Tongue (tissue), 2 donors: ENCODE data around the gene MUC21. TPM values are rescaled to one million over a fixed set of nuclear protein-coding genes. Genes with fewer than 3 reads are reported as not detected.
"Not testable (repeated sequence)": the region's sequence is repeated elsewhere in the genome, so short reads cannot be mapped to it uniquely, and the experiment has no call there.

Experiments used
- DNase-seq: peaks from one replicate; pipeline ENCODE4 v3.0.0-alpha.2; 2015
- total RNA-seq: library from RNA; depleted of rRNA; stranded (reverse); fragments of >200 nt; gene quantifications from one replicate; pipeline ENCODE4 v1.2.3, GENCODE V29; 2014

Gene MUC21
- total RNA-seq, 1 donor from 2014 or later, result 6.9 TPM

DNA sequence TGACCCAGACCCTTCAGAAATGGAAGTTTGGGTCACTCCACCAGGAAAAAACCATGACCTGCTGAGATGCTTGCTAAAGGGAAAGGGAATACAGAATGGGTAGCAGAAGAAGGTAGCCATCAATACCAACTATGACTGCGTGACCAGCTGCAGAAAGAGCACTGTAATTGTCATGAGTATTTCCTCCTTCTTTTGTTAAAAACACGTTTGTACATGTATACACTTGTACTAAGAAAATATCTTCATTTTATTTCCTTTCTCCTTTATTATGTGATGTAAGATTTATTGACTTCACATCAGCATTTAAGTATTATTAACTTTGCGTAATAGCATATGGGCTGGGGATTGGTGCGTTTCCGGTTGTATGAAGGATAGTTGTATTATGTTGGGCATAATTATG is 12.6 kb upstream of the MUC21 start:
- no peak for DNase-seq

DNA sequence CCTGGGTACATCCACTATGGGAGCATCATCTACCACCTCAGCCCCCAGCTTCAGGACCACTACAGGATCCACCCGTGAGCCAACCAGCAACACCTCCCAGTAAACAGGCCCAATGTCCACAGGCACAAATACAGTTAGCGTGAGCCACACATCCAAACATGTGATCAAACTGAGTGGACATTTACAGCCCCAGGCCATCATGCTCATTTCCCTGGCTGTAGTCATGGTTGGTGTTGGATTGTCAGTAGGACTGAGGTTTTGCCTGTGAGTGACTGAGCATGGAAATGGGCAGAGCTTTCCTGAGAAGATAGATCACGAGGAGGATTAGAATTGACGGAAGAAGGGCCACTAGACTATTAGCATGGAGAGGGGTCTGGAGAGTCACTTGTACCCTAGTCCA is 10.7 kb upstream of the MUC21 start:
- no peak for DNase-seq

DNA sequence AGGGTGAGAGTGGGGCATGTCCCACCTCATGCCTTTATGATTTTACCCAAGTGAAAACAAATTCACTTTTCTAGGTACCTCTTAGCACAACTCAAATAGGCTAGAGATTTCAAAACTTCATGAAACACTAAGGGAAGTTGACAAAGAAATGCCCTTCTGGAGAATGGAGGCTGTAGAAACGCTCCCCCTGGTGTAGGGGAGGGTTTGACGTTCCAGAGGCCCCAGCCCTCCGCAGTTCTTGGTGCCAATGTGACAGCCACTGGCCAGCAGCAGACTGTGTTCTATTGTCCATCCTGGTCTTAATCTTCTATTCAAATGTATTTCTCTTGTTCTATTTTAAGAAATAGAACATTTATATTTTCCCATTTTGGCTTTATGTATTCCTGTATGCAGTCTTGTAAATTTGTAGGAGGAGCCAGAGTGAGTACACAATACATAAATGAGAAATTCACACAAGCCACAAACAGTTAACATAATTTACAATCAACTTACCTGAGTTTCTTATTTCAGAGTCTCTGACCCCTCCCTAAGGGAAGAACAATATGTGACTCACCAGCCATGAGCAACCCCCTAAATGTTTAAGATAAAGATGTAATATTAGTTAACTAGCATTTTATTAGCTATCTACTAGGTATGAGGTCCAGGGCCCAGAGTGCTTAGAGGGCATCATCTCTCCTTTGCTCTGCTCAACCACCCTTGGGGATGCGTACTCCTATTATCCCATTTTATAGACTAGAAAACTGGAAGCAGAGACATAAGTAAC is 8.8 kb upstream of the MUC21 start:
- no peak for DNase-seq

DNA sequence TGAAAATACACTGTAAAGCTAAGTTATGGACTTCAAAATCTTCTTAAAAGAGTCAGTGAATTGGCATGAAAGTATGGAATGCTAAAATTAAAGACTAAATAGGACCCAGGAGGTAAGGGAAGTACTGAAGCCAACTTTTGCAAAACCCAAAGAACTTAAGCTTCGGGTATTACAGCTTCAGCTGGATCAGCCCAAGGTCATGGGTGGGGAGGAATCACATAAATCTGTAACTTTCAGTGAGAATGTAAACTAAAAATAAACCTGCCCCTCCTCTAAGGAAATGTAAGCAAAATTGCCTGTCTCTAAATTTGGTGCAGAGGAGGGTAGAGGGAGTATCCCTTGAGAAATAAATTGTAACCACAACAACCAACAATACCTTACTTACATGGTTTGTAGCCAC is 4.4 kb upstream of the MUC21 start:
- no peak for DNase-seq

DNA sequence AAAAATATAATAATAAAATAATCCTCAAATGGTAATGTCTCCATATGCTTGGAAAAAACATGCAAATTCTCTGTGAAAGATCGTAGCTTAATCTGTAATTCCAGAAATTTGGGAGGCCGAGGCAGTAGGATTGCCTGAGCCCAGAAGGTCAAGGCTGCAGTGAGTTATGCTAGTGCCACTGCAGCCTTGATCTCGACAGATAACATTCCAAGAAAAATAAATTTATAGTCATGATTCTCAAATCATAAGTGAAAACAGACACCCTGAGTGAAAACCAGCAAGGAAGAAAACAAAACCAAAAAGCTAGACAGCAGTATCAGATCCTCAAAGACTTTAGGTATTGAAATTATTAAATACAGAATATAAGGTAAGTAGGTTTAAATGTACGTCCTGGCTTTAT is 3.8 kb upstream of the MUC21 start:
- no peak for DNase-seq

DNA sequence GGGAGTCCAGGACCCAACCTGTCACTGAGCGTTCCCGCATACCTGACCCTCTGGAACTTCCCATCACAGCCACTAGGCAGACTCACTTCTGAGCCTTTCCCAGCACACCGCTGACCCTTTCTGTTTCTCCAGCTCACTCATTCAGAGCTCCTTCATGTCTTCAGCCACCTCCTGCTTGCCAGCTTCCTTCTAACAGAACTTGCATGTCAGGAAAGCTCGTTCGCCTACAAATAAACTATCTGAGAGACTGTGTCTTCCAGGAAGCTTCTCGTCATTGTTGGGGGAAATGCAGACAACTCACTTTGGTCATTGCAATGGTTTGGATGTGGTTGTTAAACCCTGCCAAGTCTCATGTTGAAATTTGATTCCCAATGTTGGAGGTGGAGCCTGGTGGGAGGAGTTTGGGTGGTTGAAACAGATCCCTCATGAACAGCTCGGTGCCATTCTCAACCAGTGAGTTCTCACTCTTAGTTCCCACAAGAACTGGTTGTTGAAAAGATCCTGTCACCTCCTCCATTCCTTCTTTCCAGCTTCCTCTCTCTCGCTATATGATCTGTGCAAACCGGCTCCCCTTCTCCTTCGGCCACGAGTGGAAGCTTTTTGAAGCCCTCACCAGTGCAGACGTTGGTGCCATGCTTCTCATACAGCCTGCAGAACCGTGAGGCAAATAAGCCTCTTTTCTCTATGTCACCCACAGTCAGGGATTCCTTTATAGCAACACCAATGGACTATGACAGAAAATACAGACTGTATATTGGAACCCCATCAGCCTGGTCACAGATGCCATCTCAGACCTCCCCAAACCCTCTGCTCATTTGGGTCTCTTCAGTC is 1.4 kb upstream of the MUC21 start:
- peak; percentile 58 for DNase-seq

DNA sequence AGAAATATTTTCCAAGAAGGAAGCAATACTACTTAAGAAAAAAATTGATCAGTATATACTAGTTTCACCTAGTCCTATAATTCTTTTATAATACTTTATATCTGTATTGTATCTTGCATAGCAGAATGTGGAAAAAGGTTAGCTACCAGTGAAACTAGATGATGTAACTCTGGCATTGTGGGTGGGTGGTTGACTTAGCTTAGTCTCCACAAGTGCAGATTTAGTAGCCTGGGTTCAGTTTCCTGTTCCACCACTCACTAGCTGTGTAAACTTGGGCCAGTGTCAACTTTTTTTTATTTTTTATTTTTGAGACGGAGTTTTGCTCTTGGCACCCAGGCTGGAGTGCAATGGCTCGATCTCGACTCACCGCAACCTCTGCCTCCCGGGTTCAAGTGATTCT is 2.0 kb downstream of the MUC21 start:
- DNase-seq, result no peak

DNA sequence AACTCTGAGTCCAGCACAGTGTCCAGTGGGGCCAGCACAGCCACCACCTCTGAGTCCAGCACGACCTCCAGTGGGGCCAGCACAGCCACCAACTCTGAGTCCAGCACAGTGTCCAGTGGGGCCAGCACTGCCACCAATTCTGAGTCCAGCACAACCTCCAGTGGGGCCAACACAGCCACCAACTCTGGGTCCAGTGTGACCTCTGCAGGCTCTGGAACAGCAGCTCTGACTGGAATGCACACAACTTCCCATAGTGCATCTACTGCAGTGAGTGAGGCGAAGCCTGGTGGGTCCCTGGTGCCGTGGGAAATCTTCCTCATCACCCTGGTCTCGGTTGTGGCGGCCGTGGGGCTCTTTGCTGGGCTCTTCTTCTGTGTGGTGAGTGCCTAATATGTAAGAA is 3.8 kb downstream of the MUC21 start:
- no peak for DNase-seq

DNA sequence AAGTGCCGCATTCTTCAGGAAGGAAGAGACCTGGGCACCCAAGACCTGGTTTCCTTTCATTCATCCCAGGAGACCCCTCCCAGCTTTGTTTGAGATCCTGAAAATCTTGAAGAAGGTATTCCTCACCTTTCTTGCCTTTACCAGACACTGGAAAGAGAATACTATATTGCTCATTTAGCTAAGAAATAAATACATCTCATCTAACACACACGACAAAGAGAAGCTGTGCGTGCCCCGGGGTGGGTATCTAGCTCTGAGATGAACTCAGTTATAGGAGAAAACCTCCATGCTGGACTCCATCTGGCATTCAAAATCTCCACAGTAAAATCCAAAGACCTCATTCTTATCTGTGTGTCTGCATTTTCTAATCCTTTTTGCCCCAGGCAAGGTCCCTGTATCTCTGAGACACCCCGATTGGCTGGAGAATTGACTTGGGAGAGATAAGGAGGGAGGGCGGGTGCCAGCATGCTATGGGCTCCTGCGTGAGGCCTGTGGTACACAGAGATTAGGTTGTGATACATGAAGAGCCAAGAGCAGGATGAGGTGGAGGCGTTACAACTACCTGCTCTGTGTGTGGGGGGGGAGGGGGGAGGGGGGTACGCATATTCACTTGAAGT is 4.8 kb downstream of the MUC21 start:
- no peak for DNase-seq

DNA sequence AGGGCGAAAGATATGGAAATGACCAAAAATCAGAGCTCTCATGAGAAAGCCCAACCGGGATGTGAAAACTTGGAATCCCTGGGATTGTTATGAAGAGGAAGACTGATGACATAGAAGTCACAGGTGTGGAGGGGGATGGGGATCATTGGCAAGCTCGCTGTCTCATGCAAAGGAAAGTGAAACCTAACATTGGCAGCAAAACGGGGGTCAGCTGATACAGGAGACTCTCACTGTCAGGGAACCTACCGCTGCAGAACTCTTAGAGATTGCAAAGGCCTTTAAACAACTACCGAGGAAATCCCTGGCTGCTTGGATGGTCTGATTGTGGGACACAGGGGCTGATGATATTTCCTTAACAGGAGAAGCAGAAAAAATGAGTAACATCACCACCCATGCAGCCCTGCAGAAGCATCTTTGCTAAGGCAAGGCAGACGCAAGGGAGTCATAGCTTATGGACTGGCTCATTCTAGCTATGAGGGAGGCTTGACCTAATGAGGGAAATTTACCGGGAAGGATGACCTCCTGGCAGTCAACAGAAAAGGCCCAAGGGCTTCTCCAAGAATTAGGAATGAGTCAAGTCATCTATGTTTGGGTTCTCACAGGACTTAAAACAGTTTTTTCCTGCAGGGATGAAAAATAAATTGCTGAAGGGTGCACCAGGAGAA is 7.0 kb downstream of the MUC21 start:
- no peak for DNase-seq

DNA sequence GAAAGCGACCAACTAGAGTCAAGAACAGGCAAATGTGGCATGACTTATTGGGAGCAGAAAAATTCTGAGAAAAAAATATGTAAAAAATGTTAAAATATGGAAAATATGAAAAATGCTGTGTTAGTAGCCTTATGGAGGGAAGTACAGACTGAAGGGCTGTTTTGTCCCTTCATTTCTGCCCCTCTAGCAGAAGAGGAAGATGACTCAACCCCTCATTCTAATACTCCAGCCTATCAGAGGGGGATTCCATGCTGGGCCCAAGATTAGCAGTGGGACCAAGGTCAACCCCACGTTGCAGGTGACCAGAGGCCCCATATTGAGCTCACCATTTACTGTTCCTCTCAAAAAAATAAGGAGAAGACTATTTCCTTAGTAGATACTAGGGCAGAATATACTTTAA is 8.4 kb downstream of the MUC21 start:
- no peak for DNase-seq

DNA sequence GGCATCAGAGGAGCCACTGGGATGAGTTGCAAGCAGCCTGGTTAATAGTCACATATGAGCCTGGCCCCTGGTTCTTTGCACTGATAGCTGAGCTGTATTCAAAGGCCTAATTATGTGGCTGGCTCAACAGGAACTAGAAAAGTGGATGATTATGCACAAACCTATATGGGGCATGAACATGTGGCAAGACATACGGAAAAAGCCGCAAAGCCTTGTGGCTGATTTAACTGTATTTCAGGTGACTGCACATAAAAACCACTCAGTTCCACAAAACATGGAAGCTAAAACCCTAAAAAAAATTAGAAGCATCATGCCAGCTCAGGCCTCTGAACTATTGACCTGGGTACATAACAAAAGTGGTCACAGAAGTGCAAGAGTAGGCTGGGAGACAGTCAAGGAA is 13.8 kb downstream of the MUC21 start:
- DNase-seq, result no peak

DNA sequence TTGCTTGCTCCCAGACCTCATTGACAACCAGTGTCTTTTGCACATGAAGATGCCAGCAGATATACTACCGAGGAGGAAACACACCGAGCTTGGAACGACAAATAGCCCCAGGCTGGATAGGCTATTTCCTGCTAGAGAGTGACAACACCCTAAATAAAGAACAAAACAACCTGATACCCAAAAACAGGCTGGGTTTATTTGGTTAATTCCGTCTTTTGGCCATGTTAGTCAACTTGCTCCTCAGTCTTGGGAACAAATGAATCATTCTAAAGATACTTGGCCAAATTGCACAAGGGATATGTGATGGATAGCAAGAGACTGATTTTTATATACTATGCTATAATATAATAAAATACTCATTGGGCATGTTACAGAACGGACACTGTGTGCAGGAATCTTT is 15.3 kb downstream of the MUC21 start:
- no peak for DNase-seq

DNA sequence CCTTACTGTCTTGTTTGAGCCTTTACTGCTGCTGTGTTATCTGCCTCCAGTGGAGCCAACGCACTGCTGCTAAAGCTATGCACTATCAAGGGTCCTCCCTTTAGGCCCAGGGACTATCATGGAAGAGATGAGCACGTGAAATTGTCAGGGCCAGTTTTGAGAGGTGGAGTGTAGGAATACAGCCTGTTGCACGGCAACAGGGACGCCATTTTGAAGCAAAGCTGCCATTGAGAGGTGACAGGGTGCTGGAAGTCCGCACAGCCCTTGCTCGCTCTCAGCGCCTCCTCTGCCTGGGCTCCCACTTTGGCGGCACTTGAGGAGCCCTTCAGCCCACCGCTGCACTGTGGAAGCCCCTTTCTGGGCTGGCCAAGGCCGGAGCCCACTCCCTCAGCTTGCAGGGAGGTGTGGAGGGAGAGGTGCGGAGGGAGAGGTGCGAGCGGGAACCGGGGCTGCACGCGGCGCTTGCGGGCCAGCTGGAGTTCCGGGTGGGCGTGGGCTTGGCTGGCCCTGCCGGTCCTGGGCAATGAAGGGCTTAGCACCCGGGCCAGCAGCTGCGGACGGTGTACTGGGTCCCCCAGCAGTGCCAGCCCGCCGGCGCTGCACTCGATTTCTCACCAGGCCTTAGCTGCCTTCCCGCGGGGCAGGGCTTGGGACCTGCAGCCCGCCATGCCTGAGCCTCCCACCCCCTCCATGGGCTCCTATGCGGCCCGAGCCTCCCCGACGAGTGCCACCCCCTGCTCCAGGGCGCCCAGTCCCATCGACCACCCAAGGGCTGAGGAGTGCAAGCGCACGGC is 16.7 kb downstream of the MUC21 start:
- not testable (repeated sequence) for DNase-seq

DNA sequence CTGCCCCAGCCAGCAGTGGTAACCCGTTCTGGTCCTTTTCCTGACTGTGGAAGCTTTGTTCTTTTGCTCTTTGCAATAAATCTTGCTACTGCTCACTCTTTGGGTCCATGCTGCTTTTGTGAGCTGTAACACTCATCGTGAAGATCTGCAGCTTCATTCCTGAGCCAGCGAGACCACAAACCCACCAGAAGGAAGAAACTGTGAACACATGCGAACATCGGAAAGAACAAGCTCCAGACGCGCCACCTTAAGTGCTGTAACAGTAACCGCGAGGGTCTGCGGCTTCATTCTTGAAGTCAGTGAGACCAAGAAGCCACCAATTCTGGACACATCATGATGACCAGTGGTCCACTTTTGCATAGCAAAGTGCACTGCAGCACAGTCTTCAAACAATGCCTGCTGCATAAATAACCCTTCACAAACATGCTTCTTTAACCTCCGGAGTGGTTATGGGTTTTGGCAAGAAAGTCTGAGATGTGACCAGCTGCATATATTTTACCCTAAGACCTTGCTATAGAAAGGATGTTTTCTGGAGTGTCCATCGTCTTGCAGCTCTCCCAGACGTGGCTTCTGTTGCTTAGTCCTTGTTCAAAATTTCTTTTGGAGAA is 17.9 kb downstream of the MUC21 start:
- no peak for DNase-seq

DNA sequence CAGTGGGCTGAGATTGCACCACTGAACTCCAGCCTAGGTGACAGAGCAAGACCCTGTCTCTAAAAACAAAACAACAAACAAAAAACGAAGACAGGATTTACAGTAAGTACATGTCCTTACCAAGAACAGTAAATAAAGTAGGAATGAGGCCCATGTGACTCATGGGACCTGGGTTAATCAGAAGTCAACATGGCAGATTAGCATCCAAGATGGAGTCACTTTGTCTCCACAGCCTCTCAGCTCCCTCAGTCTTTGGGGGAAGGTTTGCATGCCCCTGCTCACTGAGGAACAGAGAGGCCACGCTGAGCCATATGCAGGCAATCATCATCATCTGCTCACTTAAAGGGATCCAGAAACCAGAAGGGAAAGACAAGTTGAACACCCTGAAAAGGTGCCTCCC is 19.0 kb downstream of the MUC21 start:
- DNase-seq, result no peak

DNA sequence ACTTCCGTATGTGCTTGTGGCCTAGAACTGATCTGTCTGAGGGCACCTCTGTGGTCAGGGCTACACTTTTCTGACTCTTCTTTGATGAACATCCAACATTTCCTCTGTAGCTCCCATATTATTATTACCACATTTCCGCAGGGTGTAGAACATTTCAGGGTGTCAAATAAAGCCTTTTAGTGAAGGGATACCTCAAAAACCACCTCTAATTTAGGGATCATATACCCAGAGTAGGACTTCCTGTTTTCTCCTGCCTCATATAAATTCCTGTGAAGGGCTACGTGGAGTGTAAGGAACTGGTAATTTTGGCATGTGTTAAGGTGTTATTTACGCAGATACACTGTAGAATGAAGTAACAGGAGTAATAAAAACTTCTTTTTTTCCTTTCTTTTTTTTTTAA is 21.3 kb downstream of the MUC21 start:
- DNase-seq, result no peak

DNA sequence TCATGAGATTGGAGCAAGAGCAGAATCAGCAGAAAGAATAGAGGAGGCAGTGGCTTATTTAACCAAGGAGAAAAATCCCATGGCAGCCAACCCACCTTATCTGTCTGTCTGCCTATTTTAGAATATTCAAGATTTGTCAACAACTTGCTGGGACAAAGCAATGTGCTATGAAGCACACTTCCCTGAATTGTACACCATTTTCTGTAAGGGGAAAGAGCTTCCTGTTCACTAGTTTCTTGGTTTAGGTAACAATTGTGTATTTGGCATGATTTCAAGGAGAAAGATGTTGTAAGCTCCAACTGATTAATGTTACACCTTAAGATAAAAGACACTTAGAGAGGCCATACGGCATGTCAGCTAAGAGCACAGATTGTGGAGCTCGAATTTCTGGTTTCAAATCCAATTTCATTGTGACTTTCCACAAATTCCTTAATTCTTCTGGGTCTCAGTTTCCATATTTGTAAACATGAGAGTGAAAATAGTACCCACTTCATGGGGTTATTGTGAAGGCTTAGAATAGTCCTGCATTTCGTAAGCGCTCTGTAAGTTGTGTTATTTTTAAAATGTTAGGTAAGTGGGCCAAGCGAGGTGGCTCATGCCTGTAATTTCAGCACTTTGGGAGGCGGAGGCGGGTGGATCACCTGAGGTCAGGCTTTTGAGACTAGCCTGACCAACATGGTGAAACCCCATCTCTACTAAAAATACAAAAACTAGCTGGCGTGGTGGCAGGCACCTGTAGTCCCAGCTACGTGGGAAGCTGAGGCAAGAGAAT is 21.9 kb downstream of the MUC21 start:
- no peak for DNase-seq

DNA sequence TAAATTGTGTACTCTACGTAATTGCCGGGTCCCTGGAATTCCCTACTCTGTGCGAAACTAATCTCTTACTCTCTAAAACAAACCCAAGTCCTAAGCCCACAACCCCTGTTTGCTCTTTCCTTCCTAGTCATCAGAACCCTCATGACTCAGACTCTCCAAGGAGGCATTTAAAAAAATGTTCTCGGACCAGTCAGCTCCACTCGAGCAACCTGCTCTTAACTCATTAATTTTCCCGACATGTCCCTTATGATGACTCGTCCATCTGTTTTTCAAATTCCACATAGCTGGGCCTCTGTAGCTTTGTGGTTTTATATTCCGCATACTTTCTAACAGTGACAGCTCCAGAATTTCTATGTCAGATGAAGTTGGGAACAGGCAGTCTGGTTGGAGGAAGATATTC is 24.2 kb downstream of the MUC21 start:
- DNase-seq, result no peak

DNA sequence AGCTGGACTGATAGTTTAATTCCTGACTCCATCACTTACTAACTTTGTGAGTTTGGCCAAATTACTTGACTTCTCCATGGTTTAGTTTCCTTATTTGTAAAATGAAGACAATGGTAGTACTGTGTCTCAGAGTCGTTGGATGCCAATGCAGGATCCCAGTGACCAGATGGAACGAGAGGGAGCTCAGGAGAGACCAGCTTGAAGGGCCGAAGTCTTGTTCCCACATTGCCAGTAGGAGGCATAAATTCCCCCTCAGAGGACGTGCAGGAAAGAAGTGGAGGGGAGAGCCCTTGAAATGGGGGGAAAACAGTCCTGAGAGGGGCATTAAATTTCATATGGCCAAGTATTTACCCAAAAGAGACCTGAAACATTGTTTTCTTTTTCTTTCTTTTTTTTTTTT is 24.6 kb downstream of the MUC21 start:
- DNase-seq, result no peak

DNA sequence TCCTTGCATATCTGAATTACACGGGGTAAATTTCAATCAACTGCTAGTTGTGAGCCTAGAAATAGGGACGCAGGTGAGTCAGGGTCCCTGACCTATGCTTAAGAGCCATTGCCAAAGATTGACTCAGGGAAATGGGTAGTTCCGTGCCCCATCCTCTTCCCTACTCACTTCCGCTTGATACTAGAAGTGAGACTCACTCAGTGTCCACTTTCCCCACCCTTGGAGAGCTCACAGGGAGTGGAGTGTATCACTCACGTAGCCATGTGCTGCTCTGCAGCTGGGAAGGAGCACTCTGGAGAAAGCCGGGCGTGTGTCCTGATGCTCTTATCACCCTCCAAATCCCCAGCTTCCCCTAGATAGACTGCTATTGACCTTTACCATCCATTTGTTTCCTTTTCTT is 26.2 kb downstream of the MUC21 start:
- DNase-seq, result no peak
